PC-3 (cell line): ENCODE measurements around the gene EPHA1.
"Not testable (repeated sequence)": the region's sequence is repeated elsewhere in the genome, so short reads cannot be mapped to it uniquely, and the experiment has no call there.

Experiments
- EZH2phosphoT487 ChIP-seq: fragments of 300-600 bp; sonication (generic); IDR thresholded peaks from 2 replicates; pipeline ENCODE4 v1.6.1; 2018; ENCODE audit warnings: mild to moderate bottlenecking, antibody characterized with exemption, low read length, borderline replicate concordance
- TF ChIP-seq, protein P1 (sequence below): fragments of 300-600 bp; sonication (generic); conservative IDR thresholded peaks from 2 replicates; pipeline ENCODE4 v1.5.1; 2017; ENCODE audit warnings: antibody characterized with exemption, low read depth, mild to moderate bottlenecking, low read length

DNA sequence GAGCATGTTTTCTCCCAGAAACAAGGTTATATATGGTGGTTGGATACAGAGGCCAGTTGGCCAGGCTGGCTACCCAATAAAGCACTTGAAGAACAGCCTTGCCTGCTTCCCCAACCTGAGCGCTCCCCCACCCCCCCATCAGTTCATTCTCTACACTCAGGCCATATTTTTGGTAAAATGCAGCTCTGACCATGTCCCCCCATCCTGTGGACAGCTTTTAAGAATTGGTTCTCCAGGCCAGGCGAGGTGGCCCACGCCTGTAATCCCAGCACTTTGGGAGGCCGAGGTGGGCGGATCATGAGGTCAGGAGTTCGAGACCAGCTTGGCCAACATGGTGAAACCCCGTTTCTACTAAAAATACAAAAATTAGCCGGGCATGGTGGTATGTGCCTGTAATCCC lies 16.2 kb downstream of the EPHA1 start:
- TF ChIP-seq, protein P1, sequence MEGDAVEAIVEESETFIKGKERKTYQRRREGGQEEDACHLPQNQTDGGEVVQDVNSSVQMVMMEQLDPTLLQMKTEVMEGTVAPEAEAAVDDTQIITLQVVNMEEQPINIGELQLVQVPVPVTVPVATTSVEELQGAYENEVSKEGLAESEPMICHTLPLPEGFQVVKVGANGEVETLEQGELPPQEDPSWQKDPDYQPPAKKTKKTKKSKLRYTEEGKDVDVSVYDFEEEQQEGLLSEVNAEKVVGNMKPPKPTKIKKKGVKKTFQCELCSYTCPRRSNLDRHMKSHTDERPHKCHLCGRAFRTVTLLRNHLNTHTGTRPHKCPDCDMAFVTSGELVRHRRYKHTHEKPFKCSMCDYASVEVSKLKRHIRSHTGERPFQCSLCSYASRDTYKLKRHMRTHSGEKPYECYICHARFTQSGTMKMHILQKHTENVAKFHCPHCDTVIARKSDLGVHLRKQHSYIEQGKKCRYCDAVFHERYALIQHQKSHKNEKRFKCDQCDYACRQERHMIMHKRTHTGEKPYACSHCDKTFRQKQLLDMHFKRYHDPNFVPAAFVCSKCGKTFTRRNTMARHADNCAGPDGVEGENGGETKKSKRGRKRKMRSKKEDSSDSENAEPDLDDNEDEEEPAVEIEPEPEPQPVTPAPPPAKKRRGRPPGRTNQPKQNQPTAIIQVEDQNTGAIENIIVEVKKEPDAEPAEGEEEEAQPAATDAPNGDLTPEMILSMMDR, result not testable (repeated sequence)
- not testable (repeated sequence) for TF ChIP-seq EZH2phosphoT487
